Omental fat pad (tissue), 4 donors: ENCODE results near the gene MROH9. TPM values are rescaled to one million over a fixed set of nuclear protein-coding genes. Genes with fewer than 3 reads are reported as not detected.
"Not testable (repeated sequence)": the region's sequence is repeated elsewhere in the genome, so short reads cannot be mapped to it uniquely, and the experiment has no call there.

ENCODE experiments used
- ATAC-seq: fragments of 150-250 bp; one replicate; pipeline ENCODE4 v1.9.1; 2016; ENCODE audit warnings: mild to moderate bottlenecking, moderate library complexity; ENCODE audit not compliant: low FRiP score
- DNase-seq: peaks from one replicate; pipeline ENCODE4 v3.0.0-alpha.2; 2019; ENCODE audit warnings: low spot score
- CTCF ChIP-seq, 3 donors: fragments of 450-650 bp; IDR thresholded peaks; one replicate each; pipeline ENCODE4 v1.5.1; 2016 to 2017; ENCODE audit warnings: antibody characterized with exemption in 3 of 3, mild to moderate bottlenecking in 3 of 3, moderate library complexity in 2 of 3
- total RNA-seq, 4 donors: library from RNA; depleted of rRNA; stranded (reverse); fragments of >200 nt; gene quantifications; one replicate each; pipeline ENCODE4 v1.1.0, GENCODE V29; 2016

The MROH9 gene
- total RNA-seq, 4 donors from 2014 or later = 0.24 TPM; not detected in 3

DNA sequence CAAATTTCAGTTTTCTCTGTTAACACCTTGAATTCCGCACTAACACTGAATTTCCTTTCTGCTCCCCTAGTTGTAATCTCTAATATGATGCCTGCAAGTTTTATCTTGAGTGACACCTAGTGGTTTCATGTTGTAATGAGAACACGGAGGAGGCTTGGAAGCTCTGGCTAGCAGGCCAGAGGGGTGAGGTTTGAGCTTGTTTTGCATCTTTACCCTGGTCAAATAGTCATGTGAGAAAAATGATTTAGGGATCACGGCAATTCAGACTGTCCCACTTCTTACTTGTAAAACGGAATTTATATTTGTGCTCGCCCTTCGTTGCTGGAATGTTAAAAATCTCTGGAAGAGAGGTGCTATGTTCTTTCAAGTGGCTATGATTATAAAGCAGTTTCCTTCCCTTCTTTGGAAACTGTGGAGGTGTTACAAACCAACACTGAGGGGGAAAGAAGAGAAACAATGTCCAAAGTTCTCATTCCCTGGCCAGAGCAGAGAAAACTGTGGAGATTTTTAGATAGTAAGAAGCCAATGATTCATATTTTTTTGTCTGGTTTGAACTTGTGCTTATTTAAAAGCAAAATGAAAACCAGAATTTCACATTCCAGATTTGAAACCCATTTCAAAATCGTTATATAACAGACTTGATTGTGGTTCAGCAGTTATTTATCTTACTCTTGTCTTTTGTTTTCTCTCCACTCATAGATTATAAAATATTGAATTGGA, 5.3 kb upstream of the MROH9 start:
- peak; percentile 93 for ATAC-seq
- TF ChIP-seq CTCF (IDR thresholded peaks at IDR 0.05) = peak in 2 of 3 donors; percentile 9 to 36
- no peak for DNase-seq

GRCh38 chr1:170931650-170932049, 3.7 kb upstream of the MROH9 start:
- TF ChIP-seq CTCF (IDR thresholded peaks at IDR 0.05) = no peak
- DNase-seq (no peak), ATAC-seq (no peak)

DNA sequence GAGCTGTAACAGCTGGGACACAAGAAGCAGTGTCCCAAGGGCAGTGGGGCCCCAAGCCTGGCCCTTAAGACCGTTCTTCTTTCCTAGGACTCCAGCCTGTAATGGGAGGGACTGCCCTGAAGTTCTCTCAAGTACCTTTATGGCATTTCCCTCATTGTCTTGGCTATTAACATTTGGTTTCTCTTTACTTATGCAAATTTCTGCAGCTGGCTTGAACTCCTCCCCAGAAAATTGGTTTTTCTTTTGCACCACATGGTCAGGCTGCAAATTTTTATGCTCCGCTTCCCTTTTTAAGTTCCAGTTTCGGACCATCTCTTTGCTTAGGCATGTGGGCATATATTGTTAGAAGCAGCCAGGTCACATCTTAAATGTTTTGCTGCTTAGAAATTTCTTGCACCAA, 3.1 kb upstream of the MROH9 start:
- ATAC-seq = no peak

DNA sequence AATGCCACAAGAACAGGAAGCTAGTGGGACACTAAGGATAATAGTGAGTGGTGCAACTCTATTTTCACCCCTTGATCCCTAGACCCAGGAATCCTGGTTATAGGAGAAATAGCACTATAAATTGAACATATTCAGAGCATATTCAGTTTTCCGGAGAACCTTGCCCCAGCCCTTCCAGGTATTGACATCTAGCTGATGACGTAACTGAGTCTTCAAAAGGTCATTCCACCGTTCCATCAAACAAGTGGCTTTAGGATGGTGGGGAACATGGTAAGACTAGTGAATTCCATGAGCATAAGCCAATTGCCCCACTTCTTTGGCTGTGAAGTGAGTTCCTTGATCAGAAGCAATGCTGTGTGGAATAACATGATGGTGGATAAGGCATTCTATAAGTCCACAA, 2.9 kb downstream of the MROH9 start:
- DNase-seq (no peak), ATAC-seq (no peak)
- TF ChIP-seq CTCF (IDR thresholded peaks at IDR 0.05) = no peak

More for the DNA sequence above, 3.1 kb upstream of the MROH9 start:
- TF ChIP-seq CTCF (IDR thresholded peaks at IDR 0.05) = no peak
- DNase-seq = no peak

DNA sequence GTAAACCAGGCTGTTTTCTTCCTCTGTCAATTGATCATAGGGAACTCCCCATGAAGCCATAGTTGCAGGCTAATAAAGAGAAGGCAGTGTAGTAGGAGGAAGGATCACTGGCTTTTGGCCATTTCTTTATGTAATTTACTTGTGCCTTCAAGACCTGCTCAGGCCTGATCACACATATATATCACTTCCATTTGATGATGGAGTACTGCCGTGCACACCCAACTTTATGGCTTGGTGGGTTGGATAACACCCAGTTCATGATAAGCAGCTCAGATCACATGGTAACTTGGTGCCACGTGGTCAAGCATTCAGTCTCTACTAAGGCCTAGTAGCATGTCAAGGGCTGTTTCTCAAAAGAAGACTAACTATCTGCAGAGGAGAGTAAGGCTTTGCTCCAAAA, 4.1 kb downstream of the MROH9 start:
- ATAC-seq (no peak), DNase-seq (no peak)
- no peak for TF ChIP-seq CTCF (IDR thresholded peaks at IDR 0.05)

GRCh38 chr1:170951744-170952143, 16.4 kb downstream of the MROH9 start:
- not testable (repeated sequence) for ATAC-seq, DNase-seq

GRCh38 chr1:170959385-170959784, 24.1 kb downstream of the MROH9 start:
- ATAC-seq = no peak

More at GRCh38 chr1:170959385-170959784, 24.1 kb downstream of the MROH9 start:
- TF ChIP-seq CTCF (IDR thresholded peaks at IDR 0.05) = no peak
- DNase-seq = no peak
